Stimulated activated CD8-positive, alpha-beta memory T cell treated with anti-CD3 and anti-CD28 coated beads, Interleukin-4, amount 100 ng/mL, for 1 hour (primary cell): ENCODE data around the gene UPB1.
"Not testable (repeated sequence)": the region's sequence is repeated elsewhere in the genome, so short reads cannot be mapped to it uniquely, and the experiment has no call there.

ENCODE experiments used
- DNase-seq, 2 donors: peaks; one replicate each; pipeline ENCODE4 v3.0.0-alpha.2; 2020; ENCODE audit warnings: low read depth in 2 of 2, low spot score in 1 of 2

The UPB1 gene

DNA sequence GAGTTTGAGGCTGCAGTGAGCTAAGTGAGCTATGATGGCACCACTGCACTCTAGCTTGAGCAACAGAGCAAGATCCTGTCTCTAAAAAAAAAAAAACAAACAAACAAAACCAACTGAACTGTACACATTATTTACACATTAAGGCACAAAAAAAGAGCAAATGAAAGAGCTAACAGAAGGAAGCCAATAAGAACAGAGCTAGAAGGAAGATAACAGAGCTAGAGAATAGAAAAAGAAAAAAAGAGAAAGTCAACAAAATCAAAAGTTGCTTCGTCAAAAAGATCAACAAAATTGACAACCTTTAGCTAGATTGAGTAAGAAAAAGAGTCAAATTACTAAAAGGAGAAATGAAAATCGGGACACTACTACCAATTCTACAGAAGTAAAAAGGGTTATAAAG is 34.8 kb downstream of the UPB1 start:
- no peak for DNase-seq

DNA sequence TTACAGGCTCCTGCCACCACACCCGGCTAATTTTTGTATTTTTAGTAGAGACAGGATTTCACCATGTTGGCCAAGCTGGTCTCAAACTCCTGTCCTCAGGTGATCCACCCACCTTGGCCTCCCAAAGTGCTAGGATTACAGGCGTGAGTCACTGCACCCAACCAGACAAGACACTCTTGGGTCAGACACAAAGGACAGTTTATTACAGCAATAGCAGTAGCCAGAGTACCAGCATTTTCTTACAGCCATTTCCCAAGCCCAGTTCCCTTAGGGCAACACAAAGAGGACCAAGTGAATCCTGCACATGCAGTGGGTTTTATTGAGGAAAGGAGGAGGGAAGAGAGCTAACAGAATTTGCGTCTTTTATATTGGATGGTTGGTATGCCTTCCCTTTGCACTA is 35.8 kb downstream of the UPB1 start:
- DNase-seq = not testable (repeated sequence)

DNA sequence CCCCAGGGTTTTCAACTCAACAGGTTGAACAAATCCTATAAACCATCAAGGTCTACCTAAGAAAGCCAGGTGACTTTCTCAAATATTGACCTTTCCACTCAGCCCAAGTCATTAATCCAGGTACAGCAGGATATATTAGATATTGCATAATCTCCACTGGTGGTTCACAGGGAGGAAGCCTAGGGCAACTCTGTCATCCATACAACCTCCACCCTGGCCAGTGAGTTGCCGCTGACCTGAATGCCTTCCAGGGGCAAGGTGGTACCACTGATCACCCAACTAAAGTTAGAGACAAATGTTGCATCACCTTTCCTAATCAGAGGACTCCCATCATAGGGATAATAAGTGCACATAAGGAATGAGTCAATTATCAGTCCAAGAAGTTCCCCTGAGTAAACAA is 36.9 kb downstream of the UPB1 start:
- DNase-seq = no peak

DNA sequence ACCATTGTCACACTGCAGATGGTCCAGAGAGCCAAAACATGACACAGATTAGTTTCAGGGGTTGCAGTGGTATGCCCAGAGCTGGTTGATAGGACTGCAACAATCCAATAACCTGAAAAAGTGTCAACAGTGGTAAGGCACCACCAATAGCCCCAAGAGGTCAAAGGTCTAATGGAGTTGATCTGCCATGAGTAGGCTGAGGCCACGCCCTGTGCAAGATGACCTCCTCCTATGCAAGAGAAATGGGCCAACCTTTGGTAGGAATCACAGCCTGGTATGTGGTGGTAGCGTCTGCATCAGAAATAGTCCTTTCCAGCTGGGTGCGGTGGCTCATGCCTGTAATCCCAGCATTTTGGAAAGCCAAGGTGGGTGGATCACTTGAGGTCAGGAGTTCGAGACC is 40.2 kb downstream of the UPB1 start:
- no peak for DNase-seq

DNA sequence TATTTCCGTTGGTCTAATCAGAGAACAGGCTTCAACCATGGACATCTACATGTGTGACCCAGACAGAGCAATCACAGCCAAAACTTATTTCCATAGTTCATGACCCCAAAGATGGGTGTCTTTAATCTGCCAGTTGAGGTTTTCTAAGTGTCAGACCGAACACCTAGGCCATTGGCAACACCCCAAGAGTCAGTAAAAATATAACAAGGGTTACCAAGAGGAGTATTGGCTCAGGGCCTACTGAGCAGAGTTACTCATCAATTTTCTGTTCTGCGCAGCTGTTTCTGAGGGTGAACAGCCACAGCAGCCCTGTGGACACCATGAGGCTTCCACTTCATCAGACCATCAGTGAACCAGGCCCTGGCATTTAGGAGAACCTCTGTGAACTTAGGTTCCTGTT is 41.0 kb downstream of the UPB1 start:
- no peak for DNase-seq

DNA sequence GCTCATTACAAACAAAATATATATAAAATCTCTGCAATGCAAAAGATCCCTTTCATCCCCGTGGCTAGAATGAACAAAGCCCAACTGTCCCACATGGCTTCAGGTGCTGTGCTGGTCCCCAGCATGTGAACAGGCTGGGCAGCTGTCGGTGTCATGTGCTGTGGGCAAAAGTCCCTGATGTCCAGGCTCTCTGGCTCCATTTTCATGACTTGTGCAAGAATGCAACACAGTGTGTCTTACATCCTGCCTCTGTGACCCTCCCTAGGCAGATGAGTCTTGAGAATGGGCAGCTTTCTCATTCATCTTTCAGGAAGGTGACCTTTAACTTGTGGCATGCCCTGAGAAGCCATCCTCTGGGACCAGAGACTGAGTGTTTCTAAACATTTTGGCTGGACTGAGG is 45.3 kb downstream of the UPB1 start:
- DNase-seq = no peak

- DNase-seq = no peak
Measured at GRCh38 chr22:24541681-24542515, 46.8 kb downstream of the UPB1 start.

- no peak for DNase-seq
Measured at GRCh38 chr22:24542641-24543040, 47.5 kb downstream of the UPB1 start.

GRCh38 chr22:24543185-24543601 is 48.1 kb downstream of the UPB1 start:
- no peak for DNase-seq

DNA sequence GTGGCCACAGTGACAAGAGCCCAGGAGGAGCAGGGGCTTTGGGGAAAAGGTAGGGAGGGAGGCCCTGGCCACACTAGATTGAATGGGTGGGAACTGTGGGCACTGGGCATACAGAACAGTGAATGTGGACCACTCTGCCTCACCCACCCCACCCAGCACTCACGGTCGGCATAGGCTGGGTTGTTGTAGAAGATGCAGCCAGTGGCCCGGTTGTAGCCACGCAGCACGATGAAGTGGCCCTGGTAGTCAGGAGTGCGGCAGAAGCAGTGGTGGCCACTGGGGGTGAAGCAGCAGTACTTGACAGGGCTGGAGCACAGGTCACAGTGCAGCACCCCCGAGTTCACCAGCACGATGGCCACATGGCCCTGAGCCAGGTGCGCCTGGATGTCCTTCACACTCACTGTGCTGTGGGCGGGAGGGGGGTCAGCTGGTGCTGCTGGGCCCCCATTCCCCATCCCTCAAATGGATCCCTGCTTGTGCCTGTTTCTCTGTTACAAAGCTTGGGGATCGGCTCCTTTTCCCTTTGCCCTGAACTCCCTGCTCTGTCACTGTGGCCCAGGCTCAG is 48.6 kb downstream of the UPB1 start:
- DNase-seq = no peak

DNA sequence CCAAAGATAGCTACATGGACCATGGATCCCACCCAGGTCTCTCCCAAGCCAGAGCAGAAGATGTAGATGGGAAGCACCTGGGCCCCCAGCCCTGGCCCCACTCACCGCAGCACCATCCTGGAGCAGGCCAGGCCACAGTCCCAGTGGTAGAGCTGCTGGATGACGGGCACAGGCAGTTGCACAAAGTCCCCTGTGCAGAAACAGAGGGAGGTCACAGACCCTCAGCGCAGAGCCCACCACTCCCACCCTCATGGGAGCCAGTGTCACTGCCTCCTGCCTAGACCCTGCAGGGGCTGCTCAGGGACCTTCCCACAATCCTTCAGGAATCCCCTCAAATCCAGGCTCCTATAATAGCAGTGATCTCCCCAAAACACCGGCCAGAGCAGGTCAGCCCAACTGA is 53.7 kb downstream of the UPB1 start:
- DNase-seq = no peak

- no peak for DNase-seq
Measured at GRCh38 chr22:24550028-24550901, 55.1 kb downstream of the UPB1 start.

GRCh38 chr22:24550902-24551435 is 55.8 kb downstream of the UPB1 start:
- no peak for DNase-seq

DNA sequence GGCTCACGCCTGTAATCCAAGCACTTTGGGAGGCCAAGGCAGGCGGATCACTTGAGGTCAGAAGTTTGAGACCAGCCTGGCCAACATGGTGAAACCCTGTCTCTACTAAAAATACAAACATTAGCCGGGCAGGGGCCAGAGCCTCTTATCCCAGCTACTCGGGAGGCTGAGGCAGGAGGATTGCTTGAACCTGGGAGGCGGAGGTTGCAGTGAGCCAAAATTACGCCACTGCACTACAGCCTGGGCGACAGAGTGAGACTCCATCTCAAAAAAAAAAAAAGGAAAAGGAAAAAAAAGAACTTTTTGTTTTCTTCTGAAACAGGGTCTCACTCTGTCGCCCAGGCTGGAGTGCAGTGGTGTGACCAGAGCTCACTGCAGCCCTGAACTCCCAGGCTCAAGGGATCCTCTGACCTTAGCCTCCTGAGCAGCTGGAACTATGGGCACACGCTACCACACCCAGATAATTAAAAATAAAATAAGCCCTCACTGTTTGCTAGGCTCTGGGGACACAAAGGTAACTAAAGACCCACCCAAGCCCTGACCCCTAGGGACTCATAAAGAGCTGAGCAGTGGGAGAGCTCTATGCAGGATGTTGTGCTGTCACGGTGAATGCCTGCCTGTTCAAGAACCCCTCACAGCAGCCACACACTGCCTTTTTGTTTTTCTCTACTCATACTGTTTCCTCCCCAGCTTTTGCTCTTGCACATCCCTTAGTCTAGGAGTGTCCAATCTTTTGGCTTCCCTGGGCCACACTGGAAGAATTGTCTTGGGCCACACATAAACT is 57.6 kb downstream of the UPB1 start:
- not testable (repeated sequence) for DNase-seq

- no peak for DNase-seq
Measured at GRCh38 chr22:24553597-24554312, 58.6 kb downstream of the UPB1 start.

- DNase-seq = no peak
Measured at GRCh38 chr22:24554313-24555164, 59.4 kb downstream of the UPB1 start, which contains the start of gene GUCD1. Gene GUCD1 (minus strand): TSS chr22:24555138. CDS start chr22:24554991, 147 bp downstream.

- DNase-seq = peak; percentile 100
Measured at GRCh38 chr22:24555165-24556039, 60.3 kb downstream of the UPB1 start, which contains the start of gene SNRPD3. Gene SNRPD3 (plus strand): TSS chr22:24555999. CDS start chr22:24557675, 1,676 bp downstream.

GRCh38 chr22:24559471-24559870 is 64.3 kb downstream of the UPB1 start:
- no peak for DNase-seq
